Amniotic epithelial cell (primary cell): ENCODE measurements around the gene KIAA1217.
"Not testable (repeated sequence)": the region's sequence is repeated elsewhere in the genome, so short reads cannot be mapped to it uniquely, and the experiment has no call there.

Source experiments
- DNase-seq: peaks from one replicate; pipeline ENCODE4 v3.0.0-alpha.2; 2010; ENCODE audit warnings: low read depth

Gene KIAA1217

GRCh38 chr10:24288581-24288980 lies 79.6 kb downstream of the KIAA1217 start:
- DNase-seq: no peak

DNA sequence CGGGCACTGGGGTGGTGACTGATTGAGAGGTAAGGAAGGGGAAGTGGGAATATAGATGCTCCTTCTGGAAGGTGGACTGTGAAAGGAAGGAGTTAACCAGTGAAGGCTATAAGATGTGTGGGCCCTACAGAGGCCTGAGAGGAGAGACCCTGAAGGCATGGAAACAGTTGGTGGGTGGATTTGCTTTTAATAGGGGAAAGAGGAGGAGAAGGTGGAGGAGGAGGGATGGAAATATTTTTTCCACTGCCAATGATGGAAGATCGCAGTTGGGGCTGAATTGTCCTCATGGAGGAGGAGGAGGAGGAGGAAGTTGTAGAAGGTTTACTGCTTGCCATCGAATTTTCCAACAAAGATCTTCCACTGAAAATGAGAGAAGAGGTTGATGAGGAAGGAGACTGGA lies 80.3 kb downstream of the KIAA1217 start:
- no peak for DNase-seq

GRCh38 chr10:24292304-24293293 lies 83.7 kb downstream of the KIAA1217 start:
- peak; percentile 23 for DNase-seq

DNA sequence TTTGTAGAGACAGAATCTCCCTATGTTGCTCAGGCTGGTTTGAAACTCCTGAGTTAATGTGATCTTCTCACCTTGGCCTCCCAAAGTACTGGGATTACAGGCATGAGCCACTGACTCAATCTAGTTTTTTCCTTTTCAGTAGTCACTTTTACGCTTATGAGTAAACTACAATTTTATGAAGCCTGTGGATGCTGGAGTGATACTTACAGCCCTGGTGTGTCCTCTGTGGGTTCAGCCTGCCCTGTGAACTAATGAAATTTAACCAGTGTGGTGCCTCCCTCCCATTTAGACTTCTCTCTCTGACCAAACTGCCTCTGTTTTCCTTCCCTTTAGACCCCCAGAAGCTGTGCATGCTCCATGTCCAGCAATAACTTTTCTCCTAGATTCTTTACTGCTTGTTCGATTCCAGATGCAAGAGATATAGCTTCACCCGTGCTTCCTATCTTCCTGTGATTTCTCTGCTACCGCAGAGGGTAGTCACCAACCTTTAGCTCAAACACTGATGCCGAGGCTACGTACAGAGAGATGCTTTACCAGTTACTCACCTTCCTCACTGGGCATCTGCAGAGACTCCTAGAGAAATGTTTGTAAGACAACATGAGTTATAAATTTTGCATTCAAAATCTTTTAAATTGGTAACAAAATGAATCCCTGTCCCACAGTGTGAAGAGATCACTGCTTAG lies 90.8 kb downstream of the KIAA1217 start:
- peak; percentile 90 for DNase-seq

- DNase-seq: peak; percentile 65
Measured at GRCh38 chr10:24303522-24304310, 94.8 kb downstream of the KIAA1217 start.

DNA sequence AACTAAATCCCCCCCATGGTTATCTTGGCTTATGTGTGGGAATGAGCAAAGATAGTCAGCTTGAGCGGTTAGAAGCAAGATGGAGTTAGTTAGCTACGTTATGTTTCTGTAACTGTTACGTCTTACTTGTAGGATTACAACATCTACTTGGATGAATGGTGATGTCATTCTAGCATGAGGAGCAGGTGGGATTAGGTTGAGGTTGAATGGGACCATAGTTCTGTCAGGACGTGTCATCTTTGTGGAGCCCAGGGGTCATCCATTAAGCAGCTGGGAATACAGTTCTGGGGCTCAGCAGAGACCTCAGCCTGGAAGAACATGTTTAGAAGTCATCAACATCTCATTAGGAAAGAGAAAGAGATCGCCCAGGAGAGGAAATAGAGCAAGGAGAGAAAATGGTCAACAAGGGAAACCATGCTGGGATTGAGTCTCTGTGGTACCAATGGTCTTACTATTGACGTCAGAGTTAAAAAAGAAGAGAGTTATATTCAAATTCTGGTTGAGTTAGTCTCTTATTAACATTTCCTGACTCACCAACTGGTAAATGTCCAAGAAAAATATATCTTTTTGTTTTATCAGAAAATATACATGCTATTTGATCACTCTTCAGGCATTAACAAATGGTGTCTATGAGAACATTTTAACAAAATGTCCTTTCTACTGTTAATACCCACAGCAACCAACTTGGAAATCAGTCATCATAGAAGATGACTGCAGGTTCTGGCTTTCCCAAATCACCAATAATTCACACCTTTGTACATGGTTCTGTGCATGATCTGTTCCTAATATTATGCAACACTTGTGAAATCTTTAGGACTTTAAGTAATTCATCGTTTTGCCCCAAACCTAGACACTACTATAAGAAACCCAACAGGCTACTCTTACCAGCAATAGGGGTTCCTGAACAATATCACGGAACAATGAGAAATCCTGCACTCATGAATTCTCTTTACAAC lies 96.9 kb downstream of the KIAA1217 start:
- DNase-seq: no peak

DNA sequence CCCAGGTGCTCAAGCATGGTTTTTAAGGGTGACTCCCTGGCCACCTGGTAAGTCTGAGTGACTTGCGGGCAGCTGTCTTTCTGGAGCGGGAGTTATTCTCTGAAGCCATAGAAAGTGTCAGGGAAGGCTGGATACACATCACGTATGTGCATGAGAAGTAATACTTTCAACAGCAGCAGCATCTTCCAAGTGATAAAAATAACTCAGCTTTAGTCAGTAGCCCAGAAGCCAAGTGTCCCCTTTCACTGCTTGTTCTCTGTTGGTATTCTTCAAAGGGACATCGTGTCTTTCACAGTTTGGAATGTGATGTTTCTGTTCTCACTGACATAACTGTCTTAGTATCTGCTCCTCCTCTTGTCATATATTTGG lies 97.6 kb downstream of the KIAA1217 start:
- DNase-seq: no peak

DNA sequence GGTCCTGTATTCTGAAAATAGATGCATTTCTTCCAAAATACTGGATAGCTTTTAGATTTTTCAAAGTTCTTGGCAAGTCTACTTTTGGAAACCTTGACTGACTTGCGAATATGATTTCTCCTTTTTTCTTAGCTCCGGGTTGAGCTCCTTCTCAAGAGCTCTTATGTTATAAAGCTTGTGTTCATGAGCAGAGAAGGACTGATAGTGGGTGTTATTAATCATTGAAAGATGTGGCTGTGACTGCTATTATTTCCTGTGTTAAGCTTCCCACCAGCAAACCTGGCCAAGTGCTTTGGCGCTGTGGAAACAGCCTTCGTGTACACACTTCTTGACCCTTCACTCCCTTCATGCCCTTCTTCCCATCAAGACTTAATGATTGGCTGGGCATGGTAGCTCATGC lies 98.2 kb downstream of the KIAA1217 start:
- no peak for DNase-seq

- no peak for DNase-seq
Measured at GRCh38 chr10:24307696-24308485, 99.0 kb downstream of the KIAA1217 start.

- peak; percentile 67 for DNase-seq
Measured at GRCh38 chr10:24310104-24310503, 101.2 kb downstream of the KIAA1217 start.

- no peak for DNase-seq
Measured at GRCh38 chr10:24311888-24312287, 103.0 kb downstream of the KIAA1217 start.

DNA sequence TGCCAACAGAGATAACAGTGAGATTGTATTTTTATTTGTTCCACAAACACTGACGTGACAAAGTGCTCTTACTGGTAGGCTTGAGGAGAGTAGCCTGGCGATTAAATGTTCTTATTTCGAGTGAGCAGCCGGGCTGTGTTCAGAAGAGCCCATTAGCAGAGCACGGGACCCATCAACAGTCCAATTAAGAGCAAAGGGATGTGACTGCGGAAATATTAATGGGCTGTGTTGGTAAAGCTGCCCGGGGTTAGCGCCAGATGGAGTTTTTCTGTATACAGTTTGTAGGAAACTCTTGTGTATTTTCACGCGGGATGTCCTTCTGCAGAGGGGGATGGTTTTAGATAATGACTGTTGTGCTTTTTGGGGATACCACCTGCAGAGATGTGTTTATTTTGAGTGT lies 104.3 kb downstream of the KIAA1217 start:
- no peak for DNase-seq

GRCh38 chr10:24315211-24315610 lies 106.3 kb downstream of the KIAA1217 start:
- no peak for DNase-seq

- peak; percentile 72 for DNase-seq
Measured at GRCh38 chr10:24318517-24318916, 109.6 kb downstream of the KIAA1217 start.

DNA sequence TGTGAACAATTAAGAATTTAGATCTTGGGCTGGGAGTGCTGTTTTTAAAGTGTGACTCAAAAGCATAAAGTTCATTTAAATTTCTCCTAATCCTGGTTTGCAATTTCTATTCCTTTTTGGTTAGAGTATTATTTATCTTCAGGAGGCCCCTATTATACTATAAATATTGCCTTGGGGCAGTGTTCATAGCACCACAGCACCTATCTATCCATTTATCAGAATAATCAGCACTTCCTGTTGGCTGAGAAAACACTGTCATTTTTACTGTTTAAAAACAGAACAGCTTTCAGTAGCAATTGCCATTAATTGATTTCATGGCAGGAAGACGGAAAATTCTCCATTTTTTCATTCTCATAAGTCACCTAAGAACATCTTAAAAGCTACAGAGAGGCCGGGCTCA lies 111.4 kb downstream of the KIAA1217 start:
- DNase-seq: no peak

DNA sequence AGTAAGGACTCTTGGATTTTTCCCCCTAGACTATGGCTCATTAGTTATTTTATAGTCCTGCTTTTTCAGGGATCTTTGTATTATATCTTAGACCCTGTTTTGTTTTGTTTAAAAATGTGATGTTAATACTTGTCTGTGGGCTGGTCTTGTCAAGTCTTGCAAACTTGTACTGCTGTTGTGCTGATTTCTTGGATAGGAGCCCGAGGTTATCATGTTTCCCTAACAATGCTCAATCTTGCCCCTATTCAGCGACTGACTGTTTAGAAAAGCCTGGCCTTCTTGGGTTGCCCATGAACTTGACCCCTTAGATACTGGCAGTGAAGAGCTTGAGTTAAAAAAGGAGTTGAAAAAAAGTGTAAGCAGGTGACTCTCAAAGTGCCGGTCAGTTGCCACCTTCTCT lies 115.7 kb downstream of the KIAA1217 start:
- DNase-seq: no peak

DNA sequence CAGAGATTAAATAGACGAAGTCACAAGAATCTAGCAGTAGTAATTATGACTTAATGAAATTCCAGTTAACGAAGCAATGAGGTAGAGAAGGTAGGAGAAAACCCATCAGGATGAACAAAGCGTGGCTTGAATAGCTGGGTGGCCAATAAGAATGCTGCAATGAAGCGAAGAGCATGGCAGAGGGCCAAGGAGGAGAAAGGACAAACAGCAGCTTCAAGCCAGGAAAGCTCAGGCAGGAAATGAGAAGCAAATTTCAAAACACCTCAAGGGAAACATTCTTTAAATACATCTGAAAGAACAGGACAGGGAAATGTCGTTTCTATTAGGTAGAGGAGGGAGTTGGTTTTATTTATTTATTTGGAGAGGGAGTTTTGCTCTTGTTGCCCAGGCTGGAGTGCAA lies 122.5 kb downstream of the KIAA1217 start:
- peak; percentile 84 for DNase-seq

GRCh38 chr10:24333736-24334135 lies 124.8 kb downstream of the KIAA1217 start:
- peak; percentile 84 for DNase-seq

- no peak for DNase-seq
Measured at GRCh38 chr10:24334279-24334939, 125.5 kb downstream of the KIAA1217 start.

DNA sequence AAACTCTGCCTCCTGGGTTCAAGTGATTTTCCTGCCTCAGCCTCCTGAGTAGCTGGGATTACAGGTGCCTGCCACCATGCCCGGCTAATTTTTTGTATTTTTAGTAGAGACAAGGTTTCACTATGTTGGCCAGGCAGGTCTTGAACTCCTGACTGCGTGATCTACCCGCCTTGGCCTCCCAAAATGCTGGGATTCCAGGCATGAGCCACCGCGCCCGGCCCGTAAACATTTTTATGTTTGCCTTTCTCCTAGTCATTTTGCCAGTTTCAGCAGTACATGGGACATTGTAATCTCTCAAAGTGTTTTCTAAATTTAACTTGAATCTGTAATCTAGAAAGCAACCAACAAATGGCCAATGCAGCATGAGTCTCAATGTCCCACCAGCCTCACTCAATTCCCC lies 128.8 kb downstream of the KIAA1217 start:
- DNase-seq: not testable (repeated sequence)
